ENCODE results near the gene HOXA13. TPM values are rescaled to one million over a fixed set of nuclear protein-coding genes. Genes with fewer than 3 reads are reported as not detected.

HOXA13 gene
- total RNA-seq, 2 donors from 2014 or later: not detected

DNA sequence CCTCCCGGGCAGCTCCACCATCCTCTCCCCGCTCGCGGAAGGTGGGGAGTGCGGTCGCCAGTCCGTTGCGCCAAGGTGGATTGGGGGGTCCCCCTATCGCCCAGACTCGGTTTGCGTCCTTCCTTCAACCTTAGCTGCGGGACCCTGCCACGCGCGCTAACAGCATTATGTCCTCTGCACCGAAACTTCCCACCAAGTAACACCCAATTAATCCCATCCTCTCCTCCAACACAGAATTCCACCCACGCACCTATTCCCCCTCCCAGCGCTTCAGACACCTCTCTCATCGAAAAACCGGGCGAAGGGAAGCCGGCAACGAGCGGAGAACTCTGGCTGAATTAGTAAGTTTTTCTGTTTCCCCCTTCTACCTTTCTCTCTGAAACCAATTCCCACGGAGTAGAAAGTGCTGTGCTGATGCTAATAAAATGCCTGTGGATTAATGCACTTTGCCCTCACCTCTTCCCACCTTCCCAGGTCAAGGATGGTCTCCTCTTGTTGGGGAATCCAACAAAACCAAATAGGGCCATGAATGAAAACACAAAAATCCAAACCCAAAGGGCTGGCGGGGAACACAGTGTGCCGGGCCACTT lies 48.5 kb downstream of the HOXA13 start:
- Histone ChIP-seq H3K9ac (ENCODE audit: extremely low read depth, low read length, poor library complexity, severe bottlenecking) (no peak overlapping the region), H3K4me1 (ENCODE audit: control insufficient read depth, insufficient read depth, low read length) (no peaks in the 10 kb centered on the region), H3K36me3 (ENCODE audit: control insufficient read depth, insufficient read depth, low read length) (no peaks in the 10 kb centered on the region), H3K27ac (ENCODE audit: low read depth, low read length) (no peak overlapping the region), H3K4me3 (ENCODE audit: low read length) (peak overlapping the region; percentile 49), H3K9me3 (ENCODE audit: control insufficient read depth, low read length) (peaks cover 29% of the 10 kb centered on the region), H3K27me3 (ENCODE audit: control insufficient read depth, insufficient read depth, low read length, poor library complexity, severe bottlenecking) (peaks cover 100% of the 10 kb centered on the region)
- 2 to 9% methylated on average over 9 to 26 of the region's 27 CpGs for WGBS, 2 experiments (ENCODE audit: insufficient coverage in 1 of 2, insufficient read length in 1 of 2)
- H3K36me3 Mint-ChIP-seq (ENCODE audit: low read depth): no peaks in the 10 kb centered on the region
- no peaks in the 10 kb centered on the region for H3K4me1 Mint-ChIP-seq
- H3K9me3 Mint-ChIP-seq: peaks cover 29% of the 10 kb centered on the region
- H3K27me3 Mint-ChIP-seq (ENCODE audit: insufficient read depth): peaks cover 100% of the 10 kb centered on the region
- TF ChIP-seq, protein P1, sequence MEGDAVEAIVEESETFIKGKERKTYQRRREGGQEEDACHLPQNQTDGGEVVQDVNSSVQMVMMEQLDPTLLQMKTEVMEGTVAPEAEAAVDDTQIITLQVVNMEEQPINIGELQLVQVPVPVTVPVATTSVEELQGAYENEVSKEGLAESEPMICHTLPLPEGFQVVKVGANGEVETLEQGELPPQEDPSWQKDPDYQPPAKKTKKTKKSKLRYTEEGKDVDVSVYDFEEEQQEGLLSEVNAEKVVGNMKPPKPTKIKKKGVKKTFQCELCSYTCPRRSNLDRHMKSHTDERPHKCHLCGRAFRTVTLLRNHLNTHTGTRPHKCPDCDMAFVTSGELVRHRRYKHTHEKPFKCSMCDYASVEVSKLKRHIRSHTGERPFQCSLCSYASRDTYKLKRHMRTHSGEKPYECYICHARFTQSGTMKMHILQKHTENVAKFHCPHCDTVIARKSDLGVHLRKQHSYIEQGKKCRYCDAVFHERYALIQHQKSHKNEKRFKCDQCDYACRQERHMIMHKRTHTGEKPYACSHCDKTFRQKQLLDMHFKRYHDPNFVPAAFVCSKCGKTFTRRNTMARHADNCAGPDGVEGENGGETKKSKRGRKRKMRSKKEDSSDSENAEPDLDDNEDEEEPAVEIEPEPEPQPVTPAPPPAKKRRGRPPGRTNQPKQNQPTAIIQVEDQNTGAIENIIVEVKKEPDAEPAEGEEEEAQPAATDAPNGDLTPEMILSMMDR (conservative IDR thresholded peaks at IDR 0.05): no peak
- no peak overlapping the region for H3K27ac Mint-ChIP-seq
- H3K4me3 Mint-ChIP-seq: peak overlapping the region; percentile 16
- DNase-seq: no peak

GRCh38 chr7:27150568-27151340 lies 49.1 kb downstream of the HOXA13 start:
- Histone ChIP-seq H3K4me3 (ENCODE audit: low read length) (peak overlapping the region; percentile 49), H3K9ac (ENCODE audit: extremely low read depth, low read length, poor library complexity, severe bottlenecking) (no peak overlapping the region), H3K4me1 (ENCODE audit: control insufficient read depth, insufficient read depth, low read length) (no peaks in the 10 kb centered on the region)

DNA sequence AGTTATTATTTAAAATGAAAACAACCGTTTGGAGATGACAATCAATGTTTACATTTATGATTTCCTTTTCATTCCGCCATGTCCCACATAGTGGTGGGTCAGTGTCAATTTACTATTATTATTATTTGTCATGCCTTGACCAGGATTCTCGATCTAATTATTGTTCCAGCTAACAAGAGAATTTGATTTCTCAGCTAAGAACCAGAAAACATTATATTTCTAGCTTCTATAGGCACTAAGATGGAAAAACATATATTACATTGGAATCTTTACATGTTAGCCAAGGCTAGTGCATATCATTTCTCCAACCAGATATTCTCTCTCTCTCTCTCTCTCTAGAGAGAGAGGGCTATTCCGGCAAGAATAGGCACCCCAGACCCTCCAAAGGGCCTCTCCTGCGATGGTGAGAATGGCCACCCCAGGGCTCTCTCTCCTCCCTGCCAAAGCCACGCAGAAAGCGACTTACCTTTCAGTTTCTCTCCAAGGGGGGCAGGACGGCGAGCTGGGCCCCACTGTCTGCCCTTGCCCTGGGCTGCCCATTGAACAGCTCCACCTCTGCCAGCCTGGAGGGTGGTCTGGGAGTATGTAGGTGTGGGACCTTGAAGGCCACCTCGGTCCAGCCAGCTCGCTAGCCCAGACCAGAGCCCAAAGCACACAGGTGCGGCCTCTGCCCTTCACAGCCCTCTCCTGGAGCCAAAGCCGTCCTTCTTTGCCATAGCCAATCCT lies 49.9 kb downstream of the HOXA13 start:
- H3K4me3 Mint-ChIP-seq: no peak overlapping the region
- Histone ChIP-seq H3K27me3 (ENCODE audit: control insufficient read depth, insufficient read depth, low read length, poor library complexity, severe bottlenecking) (peaks cover 100% of the 10 kb centered on the region), H3K4me1 (ENCODE audit: control insufficient read depth, insufficient read depth, low read length) (no peaks in the 10 kb centered on the region), H3K27ac (ENCODE audit: low read depth, low read length) (no peak overlapping the region), H3K4me3 (ENCODE audit: low read length) (no peak overlapping the region), H3K36me3 (ENCODE audit: control insufficient read depth, insufficient read depth, low read length) (no peaks in the 10 kb centered on the region), H3K9ac (ENCODE audit: extremely low read depth, low read length, poor library complexity, severe bottlenecking) (no peak overlapping the region), H3K9me3 (ENCODE audit: control insufficient read depth, low read length) (peaks cover 21% of the 10 kb centered on the region)
- no peaks in the 10 kb centered on the region for H3K4me1 Mint-ChIP-seq
- TF ChIP-seq, protein P1 (conservative IDR thresholded peaks at IDR 0.05): no peak
- 44 to 65% methylated on average over 5 to 13 of the region's 13 CpGs for WGBS, 2 experiments (ENCODE audit: insufficient coverage in 1 of 2, insufficient read length in 1 of 2)
- H3K27ac Mint-ChIP-seq: no peak overlapping the region
- H3K27me3 Mint-ChIP-seq (ENCODE audit: insufficient read depth): peaks cover 100% of the 10 kb centered on the region
- DNase-seq: no peak
- peaks cover 22% of the 10 kb centered on the region for H3K9me3 Mint-ChIP-seq
- H3K36me3 Mint-ChIP-seq (ENCODE audit: low read depth): no peaks in the 10 kb centered on the region

More at GRCh38 chr7:27150568-27151340, 49.1 kb downstream of the HOXA13 start:
- TF ChIP-seq, protein P1 (conservative IDR thresholded peaks at IDR 0.05): peak; percentile 86
- Mint-ChIP-seq H3K27me3 (ENCODE audit: insufficient read depth) (peaks cover 100% of the 10 kb centered on the region), H3K9me3 (peaks cover 24% of the 10 kb centered on the region), H3K4me3 (peak overlapping the region; percentile 16), H3K36me3 (ENCODE audit: low read depth) (no peaks in the 10 kb centered on the region), H3K4me1 (no peaks in the 10 kb centered on the region), H3K27ac (no peak overlapping the region)
- no peak overlapping the region for H3K27ac ChIP-seq (ENCODE audit: low read depth, low read length)
- DNase-seq: peak; percentile 90
- H3K27me3 ChIP-seq (ENCODE audit: control insufficient read depth, insufficient read depth, low read length, poor library complexity, severe bottlenecking): peaks cover 100% of the 10 kb centered on the region
- 4 to 5% methylated on average over 34 to 58 of the region's 58 CpGs for WGBS, 2 experiments (ENCODE audit: insufficient coverage in 1 of 2, insufficient read length in 1 of 2)
- no peaks in the 10 kb centered on the region for H3K36me3 ChIP-seq (ENCODE audit: control insufficient read depth, insufficient read depth, low read length)
- peaks cover 28% of the 10 kb centered on the region for H3K9me3 ChIP-seq (ENCODE audit: control insufficient read depth, low read length)

All from endodermal cell (in vitro differentiated cells).